ENCODE results near the gene OR2D3. TPM values are rescaled to one million over a fixed set of nuclear protein-coding genes. Genes with fewer than 3 reads are reported as not detected.

The OR2D3 gene
- total and polyA plus RNA-seq, 9 of the 15 experiments (the other 6 are each of a cell fraction or from before 2014, with no cell fraction given), result 0.42 TPM; not detected in 8

DNA sequence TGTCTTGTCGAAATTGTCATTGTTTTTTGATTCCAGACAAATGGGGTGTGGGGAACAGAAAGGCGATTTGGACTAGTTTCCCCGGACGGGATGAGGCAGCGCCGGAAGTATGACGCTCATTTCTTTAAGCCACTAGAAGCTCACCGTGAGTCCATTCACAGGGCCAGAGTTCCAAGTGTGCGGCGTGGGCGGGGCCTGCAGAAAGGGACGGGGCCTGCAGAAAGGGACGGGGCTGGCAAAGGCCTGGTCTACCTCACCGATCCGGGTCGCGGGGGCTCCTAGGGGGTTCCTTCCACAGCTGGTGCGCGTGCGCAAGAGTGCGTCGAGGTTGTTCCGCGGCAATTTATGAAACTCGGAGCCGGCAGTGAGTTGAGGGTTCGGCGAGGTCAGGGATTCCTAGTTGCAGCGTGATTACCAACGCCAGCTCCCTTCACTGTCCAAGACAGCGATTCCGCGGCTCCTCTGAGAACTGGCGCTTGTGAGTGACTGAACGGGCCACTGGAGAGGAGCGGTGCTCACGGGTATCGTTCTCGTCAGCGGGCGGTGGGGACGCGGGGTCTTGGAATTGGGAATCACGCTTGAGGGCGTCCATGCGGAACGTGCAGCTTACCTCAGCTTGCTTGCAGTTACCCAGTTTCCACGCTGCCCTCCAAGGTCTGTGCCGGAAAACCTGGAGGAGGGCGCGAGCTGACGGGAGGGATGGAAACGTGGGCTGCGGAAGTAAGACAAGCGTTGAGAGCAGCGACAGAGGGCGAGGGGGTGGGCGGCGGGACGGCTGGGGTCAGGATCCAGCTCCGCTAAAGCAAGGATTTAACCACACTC, 5.6 kb downstream of the OR2D3 start, which contains the start of gene ZNF215 (continued):
- TF ChIP-seq ZBTB12 (CRISPR knock-in tag; IDR thresholded peaks at IDR 0.05) (no peak), SUPT5H (IDR thresholded peaks at IDR 0.05) (peak; percentile 69), SIX5 (IDR thresholded peaks at IDR 0.05; ENCODE audit: borderline replicate concordance in 1 of 2, insufficient read depth in 1 of 2, low read depth in 1 of 2, low read length in 2 of 2) (no peak), PATZ1 (CRISPR knock-in tag; IDR thresholded peaks at IDR 0.05; ENCODE audit: borderline replicate concordance) (no peak), JUNB (CRISPR knock-in tag; conservative IDR thresholded peaks at IDR 0.05) (no peak), MTA1 (IDR thresholded peaks at IDR 0.05; ENCODE audit: borderline replicate concordance) (no peak), GTF2A2 (tag; IDR thresholded peaks at IDR 0.05) (no peak), CAMTA2 (CRISPR knock-in tag; conservative IDR thresholded peaks at IDR 0.05) (no peak), DEAF1 (CRISPR knock-in tag; IDR thresholded peaks at IDR 0.05) (no peak), ZBTB1 (CRISPR knock-in tag; IDR thresholded peaks at IDR 0.05; ENCODE audit: borderline replicate concordance, low read depth) (no peak; the same call in 1 of the 2 replicates), CEBPB (tag; IDR thresholded peaks at IDR 0.05) (no peak), ZNF436 (CRISPR knock-in tag; IDR thresholded peaks at IDR 0.05) (no peak), CHCHD3 (CRISPR knock-in tag; IDR thresholded peaks at IDR 0.05) (no peak), ZNF324 (CRISPR knock-in tag; IDR thresholded peaks at IDR 0.05) (no peak), IRF2 (CRISPR knock-in tag; IDR thresholded peaks at IDR 0.05) (no peak), CREM (IDR thresholded peaks at IDR 0.05; ENCODE audit: low read depth) (peak; percentile 90), PHB2 (IDR thresholded peaks at IDR 0.05; ENCODE audit: low read depth) (no peak), ZNF512 (tag; IDR thresholded peaks at IDR 0.05) (no peak)
- TF ChIP-seq, protein P1, sequence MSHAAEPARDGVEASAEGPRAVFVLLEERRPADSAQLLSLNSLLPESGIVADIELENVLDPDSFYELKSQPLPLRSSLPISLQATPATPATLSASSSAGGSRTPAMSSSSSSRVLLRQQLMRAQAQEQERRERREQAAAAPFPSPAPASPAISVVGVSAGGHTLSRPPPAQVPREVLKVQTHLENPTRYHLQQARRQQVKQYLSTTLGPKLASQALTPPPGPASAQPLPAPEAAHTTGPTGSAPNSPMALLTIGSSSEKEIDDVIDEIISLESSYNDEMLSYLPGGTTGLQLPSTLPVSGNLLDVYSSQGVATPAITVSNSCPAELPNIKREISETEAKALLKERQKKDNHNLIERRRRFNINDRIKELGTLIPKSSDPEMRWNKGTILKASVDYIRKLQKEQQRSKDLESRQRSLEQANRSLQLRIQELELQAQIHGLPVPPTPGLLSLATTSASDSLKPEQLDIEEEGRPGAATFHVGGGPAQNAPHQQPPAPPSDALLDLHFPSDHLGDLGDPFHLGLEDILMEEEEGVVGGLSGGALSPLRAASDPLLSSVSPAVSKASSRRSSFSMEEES (CRISPR knock-in tag; IDR thresholded peaks at IDR 0.05), result no peak
- TF ChIP-seq, protein P2, sequence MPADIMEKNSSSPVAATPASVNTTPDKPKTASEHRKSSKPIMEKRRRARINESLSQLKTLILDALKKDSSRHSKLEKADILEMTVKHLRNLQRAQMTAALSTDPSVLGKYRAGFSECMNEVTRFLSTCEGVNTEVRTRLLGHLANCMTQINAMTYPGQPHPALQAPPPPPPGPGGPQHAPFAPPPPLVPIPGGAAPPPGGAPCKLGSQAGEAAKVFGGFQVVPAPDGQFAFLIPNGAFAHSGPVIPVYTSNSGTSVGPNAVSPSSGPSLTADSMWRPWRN (IDR thresholded peaks at IDR 0.05; ENCODE audit: low read depth), result no peak
